AG09309 (cell line): ENCODE data around the gene TPM1.
A peak's percentile ranks its signal among the peaks of the same experiment; 100 is the strongest.

Source experiments
- DNase-seq: peaks from one replicate; pipeline ENCODE4 v3.0.0-alpha.2; 2010; ENCODE audit warnings: low read depth
- H3K4me3 ChIP-seq: 2 replicates; pipeline ENCODE4 v1.5.1; 2011; ENCODE audit warnings: mild to moderate bottlenecking, low read depth, low read length, moderate library complexity; ENCODE audit not compliant: control insufficient read depth
- TF ChIP-seq, protein P1 (sequence below): IDR thresholded peaks from 2 replicates; pipeline ENCODE4 v1.5.1; 2011; ENCODE audit warnings: mild to moderate bottlenecking, low read depth, low read length, inconsistent platforms; ENCODE audit not compliant: insufficient read depth, control insufficient read depth; ENCODE audit errors: missing control alignments

TPM1 gene

DNA sequence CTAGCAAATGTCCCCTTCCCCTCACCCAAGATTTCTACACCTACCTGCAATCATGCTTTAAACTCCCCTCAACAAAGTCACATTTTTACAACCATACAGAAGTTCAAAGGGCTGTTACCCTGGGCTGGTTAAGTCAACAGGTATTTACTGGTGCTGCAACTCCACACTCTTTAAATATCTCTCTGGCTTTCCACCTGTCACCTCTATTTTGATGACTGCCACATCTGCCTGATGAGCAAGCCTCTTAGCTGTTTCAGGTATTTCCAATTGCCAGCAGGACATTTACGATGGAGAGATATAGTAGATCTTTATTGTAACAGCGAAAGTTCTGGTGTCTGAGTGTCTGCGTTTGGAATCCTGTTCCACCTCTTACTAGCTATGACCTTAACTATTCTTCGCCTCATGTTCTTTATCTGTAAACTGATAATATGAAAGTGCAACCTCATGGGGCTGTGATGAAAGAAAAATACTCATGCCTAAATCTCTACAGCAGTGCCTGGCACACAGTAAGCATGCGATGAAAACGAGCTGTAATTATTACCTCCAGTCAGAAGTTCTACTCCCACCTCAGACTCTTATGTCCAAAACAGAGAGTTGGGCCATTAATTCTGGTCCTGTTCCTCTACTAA, 44.2 kb upstream of the TPM1 start:
- H3K4me3 ChIP-seq, result no peak overlapping the region
- TF ChIP-seq, protein P1, sequence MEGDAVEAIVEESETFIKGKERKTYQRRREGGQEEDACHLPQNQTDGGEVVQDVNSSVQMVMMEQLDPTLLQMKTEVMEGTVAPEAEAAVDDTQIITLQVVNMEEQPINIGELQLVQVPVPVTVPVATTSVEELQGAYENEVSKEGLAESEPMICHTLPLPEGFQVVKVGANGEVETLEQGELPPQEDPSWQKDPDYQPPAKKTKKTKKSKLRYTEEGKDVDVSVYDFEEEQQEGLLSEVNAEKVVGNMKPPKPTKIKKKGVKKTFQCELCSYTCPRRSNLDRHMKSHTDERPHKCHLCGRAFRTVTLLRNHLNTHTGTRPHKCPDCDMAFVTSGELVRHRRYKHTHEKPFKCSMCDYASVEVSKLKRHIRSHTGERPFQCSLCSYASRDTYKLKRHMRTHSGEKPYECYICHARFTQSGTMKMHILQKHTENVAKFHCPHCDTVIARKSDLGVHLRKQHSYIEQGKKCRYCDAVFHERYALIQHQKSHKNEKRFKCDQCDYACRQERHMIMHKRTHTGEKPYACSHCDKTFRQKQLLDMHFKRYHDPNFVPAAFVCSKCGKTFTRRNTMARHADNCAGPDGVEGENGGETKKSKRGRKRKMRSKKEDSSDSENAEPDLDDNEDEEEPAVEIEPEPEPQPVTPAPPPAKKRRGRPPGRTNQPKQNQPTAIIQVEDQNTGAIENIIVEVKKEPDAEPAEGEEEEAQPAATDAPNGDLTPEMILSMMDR, result no peak
- no peak for DNase-seq

DNA sequence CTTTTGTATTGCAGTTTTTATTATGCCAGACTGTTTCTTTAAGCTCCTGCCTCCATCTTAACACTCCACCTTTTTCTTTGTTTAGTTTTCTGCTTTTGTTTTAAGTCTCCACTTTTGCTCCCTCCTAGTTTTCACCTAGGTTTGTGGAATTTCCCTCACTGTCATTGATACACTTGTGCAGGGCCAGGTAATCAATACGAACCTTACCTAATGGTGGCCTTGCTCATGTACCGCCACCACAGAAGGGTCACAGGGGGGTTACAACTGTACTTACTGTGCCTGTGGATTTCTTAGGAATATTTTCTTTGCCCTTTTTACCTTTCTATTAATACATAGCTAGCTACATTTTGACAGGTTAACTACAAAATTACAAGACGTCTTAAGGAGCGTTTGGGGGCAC, 43.4 kb upstream of the TPM1 start:
- no peak for DNase-seq
- TF ChIP-seq, protein P1, result no peak
- H3K4me3 ChIP-seq, result no peak overlapping the region

DNA sequence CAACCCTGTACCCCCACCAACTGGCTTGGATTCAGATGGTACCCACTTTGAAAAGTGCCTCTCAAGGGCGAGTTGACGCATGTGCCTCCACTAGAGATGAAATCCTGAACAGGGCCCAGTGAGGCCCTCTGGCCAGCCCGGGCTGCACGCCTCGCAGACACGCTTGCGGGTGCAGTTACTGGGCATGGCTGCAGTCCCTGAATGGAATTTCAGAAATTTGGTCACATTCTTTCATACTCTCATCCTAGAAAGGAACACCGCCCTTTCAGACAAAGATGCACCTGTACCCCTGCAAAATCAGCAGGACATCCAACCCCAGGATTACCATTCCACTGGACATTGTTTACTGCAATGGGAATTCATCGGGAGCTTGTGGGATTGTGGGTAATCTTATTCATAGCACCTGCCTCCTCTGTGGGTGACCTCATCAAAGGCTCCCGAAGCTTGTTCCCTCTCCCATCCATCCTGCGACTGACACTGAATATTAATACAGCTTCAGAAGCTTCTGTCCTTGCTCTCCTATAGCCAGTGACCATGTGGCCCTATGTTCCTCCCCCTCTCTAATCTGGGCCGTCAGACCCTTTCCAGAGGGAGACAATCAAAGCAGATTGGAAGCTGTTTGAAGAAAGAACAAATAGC, 42.5 kb upstream of the TPM1 start:
- no peak overlapping the region for H3K4me3 ChIP-seq
- TF ChIP-seq, protein P1, result no peak
- DNase-seq, result no peak

GRCh38 chr15:63000706-63001105, 41.8 kb upstream of the TPM1 start:
- no peak overlapping the region for H3K4me3 ChIP-seq
- TF ChIP-seq, protein P1, result no peak
- no peak for DNase-seq

DNA sequence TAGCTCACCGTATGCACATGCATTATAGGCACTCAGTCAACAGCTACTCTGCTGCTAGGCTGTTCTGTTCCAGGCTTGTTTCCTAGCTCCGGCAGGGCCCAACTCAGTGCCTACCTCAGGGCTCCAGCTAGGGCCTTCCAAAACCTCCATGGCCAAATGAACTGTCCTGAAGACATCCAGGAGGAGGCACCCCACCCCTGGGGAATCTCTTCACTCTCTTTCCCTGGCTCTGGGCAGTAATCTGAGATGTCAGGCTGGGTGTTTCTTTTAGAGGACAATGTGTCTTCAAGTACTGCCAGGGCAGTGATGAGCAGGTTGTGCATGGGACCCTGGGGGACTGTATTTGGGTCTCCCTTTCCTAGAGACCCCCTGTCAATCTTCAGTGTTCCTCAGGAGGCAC, 38.3 kb upstream of the TPM1 start:
- TF ChIP-seq, protein P1, result peak; percentile 31
- no peak overlapping the region for H3K4me3 ChIP-seq
- DNase-seq, result no peak

DNA sequence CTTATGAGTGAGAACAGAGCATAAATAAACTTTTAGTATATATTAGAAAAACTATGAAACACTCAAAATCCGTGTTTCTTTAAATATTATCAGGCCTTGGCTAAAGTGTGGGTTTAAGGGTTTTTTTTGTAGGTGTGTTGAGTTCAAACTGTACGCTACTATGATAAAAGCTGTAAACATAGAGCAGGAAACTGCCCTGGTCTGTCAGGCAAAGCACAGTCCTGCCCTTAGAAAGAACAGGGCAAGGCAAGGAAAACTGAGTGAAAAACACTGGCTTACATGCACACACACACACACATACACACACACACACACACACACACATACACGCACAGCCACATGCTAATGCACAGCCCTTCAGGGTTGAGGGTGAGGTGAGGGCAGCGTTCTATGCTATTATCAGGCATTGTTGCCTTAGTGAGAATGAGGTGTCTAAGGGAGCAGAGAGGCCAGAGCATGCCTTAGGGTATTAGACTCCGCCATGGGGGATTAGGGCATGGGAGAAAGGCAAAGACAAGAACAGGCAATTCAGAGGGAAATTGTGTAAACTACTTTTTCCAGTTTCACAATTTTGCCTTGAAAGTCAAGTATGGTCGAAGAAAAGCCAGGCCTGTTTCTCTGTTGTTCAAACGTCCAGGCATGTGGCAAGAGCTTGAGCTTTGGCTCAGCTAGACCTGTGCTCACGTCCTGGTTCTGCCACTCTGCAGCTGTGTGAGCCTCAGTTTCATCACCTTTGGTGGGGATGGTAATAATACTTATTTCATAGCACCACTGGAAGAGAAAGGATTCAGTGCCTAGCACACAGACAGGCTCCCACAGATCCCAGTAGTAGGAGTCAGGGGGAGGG, 36.3 kb upstream of the TPM1 start:
- TF ChIP-seq, protein P1, result no peak
- no peak for DNase-seq
- no peak overlapping the region for H3K4me3 ChIP-seq
